ENCODE results near the gene ELN. TPM values are rescaled to one million over a fixed set of nuclear protein-coding genes. Genes with fewer than 3 reads are reported as not detected.

The ELN gene
- total RNA-seq, 1 experiment from 2014 or later = 65.9 TPM

- Histone ChIP-seq H3K4me1 (ENCODE audit: insufficient read depth, low read length, poor library complexity, severe bottlenecking) (no peaks in the 10 kb centered on the region), H3K27ac (ENCODE audit: low read depth, low read length, poor library complexity, severe bottlenecking) (no peak overlapping the region), H3K36me3 (ENCODE audit: insufficient read depth, low read length, poor library complexity, severe bottlenecking) (no peaks in the 10 kb centered on the region), H3K27me3 (replicated peaks; ENCODE audit: insufficient read depth, low read depth, low read length, poor library complexity) (no peaks in the 10 kb centered on the region), H3K4me3 (ENCODE audit: low read depth, low read length, poor library complexity, severe bottlenecking) (no peak overlapping the region), H3K9me3 (ENCODE audit: low read depth, low read length, poor library complexity, severe bottlenecking) (no peaks in the 10 kb centered on the region)
- BruUV-seq (replicated peaks) = no TSS peak
- intact Hi-C loops (cut with micrococcal nuclease; ENCODE audit: unreplicated experiment) = no loop called here
- CTCF ChIA-PET = interaction anchor here (1.1 kb wide), 1 partner anchor 20 kb away, joined by 4 read pairs; no protein-coding TSS in a partner anchor
- POLR2A ChIA-PET (ENCODE audit: low non-redundant PET) = no interaction called here
- no peak for TF ChIP-seq EZH2 (IDR thresholded peaks at IDR 0.05; ENCODE audit: borderline replicate concordance, low read depth, low read length, poor library complexity, severe bottlenecking)
- TF ChIP-seq, protein P1, sequence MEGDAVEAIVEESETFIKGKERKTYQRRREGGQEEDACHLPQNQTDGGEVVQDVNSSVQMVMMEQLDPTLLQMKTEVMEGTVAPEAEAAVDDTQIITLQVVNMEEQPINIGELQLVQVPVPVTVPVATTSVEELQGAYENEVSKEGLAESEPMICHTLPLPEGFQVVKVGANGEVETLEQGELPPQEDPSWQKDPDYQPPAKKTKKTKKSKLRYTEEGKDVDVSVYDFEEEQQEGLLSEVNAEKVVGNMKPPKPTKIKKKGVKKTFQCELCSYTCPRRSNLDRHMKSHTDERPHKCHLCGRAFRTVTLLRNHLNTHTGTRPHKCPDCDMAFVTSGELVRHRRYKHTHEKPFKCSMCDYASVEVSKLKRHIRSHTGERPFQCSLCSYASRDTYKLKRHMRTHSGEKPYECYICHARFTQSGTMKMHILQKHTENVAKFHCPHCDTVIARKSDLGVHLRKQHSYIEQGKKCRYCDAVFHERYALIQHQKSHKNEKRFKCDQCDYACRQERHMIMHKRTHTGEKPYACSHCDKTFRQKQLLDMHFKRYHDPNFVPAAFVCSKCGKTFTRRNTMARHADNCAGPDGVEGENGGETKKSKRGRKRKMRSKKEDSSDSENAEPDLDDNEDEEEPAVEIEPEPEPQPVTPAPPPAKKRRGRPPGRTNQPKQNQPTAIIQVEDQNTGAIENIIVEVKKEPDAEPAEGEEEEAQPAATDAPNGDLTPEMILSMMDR (conservative IDR thresholded peaks at IDR 0.05; ENCODE audit: low read depth, low read length) = no peak
- DNase-seq (ENCODE audit: low spot score) = no peak
Measured at GRCh38 chr7:74006451-74007241, 21.3 kb upstream of the ELN start.

DNA sequence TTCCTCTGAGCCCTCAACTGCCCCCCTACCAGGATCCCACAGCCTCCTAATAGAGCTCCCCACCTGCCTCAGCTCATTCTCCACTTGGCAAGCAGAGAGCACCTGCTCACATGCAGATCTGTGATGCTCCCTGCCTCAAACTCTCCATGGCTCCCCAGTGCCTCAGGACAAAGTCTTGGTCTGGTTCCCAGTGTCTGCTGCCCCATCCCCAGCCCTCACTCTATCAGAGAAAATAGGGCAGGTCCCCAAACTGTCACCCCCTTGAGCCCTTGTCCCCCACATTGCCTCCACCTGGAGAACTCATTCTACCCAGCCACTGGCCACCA lies 20.8 kb upstream of the ELN start:
- ChIA-PET POLR2A (ENCODE audit: low non-redundant PET) (no interaction called here), CTCF (interaction anchor here (1.1 kb wide), 1 partner anchor 20 kb away, joined by 4 read pairs; no protein-coding TSS in a partner anchor)
- H3K4me3 ChIP-seq (ENCODE audit: low read depth, low read length, poor library complexity, severe bottlenecking) = no peak overlapping the region
- H3K4me1 ChIP-seq (ENCODE audit: insufficient read depth, low read length, poor library complexity, severe bottlenecking) = no peaks in the 10 kb centered on the region
- DNase-seq (ENCODE audit: low spot score) = no peak
- H3K27me3 ChIP-seq (replicated peaks; ENCODE audit: insufficient read depth, low read depth, low read length, poor library complexity) = no peaks in the 10 kb centered on the region
- H3K9me3 ChIP-seq (ENCODE audit: low read depth, low read length, poor library complexity, severe bottlenecking) = no peaks in the 10 kb centered on the region
- TF ChIP-seq, protein P1 (conservative IDR thresholded peaks at IDR 0.05; ENCODE audit: low read depth, low read length) = no peak
- TF ChIP-seq EZH2 (IDR thresholded peaks at IDR 0.05; ENCODE audit: borderline replicate concordance, low read depth, low read length, poor library complexity, severe bottlenecking) = no peak
- intact Hi-C loops (cut with micrococcal nuclease; ENCODE audit: unreplicated experiment) = no loop called here
- no peak overlapping the region for H3K27ac ChIP-seq (ENCODE audit: low read depth, low read length, poor library complexity, severe bottlenecking)
- no TSS peak for BruUV-seq (replicated peaks)
- no peaks in the 10 kb centered on the region for H3K36me3 ChIP-seq (ENCODE audit: insufficient read depth, low read length, poor library complexity, severe bottlenecking)

DNA sequence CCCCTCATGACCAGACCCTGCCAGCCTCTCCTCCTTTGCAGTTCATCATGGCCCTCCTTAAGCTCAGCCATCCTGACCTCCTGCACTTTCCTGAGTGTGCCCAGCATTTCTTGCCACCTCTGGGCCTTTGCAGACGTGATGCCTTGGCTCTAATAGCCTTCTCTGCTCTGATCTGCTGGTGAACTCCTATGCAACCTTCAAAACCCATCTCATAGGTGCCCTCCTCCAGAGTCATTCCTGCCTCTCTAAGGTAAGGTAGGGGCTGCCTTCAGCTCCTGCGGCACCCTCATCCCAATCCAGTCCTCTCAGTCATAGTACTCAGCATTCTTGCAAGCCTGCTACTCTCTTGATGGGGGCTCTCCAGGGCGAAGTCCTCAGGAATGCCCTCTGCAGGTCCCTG lies 19.3 kb upstream of the ELN start:
- BruUV-seq (replicated peaks) = no TSS peak
- Histone ChIP-seq H3K27me3 (replicated peaks; ENCODE audit: insufficient read depth, low read depth, low read length, poor library complexity) (no peaks in the 10 kb centered on the region), H3K9me3 (ENCODE audit: low read depth, low read length, poor library complexity, severe bottlenecking) (no peaks in the 10 kb centered on the region), H3K36me3 (ENCODE audit: insufficient read depth, low read length, poor library complexity, severe bottlenecking) (no peaks in the 10 kb centered on the region), H3K27ac (ENCODE audit: low read depth, low read length, poor library complexity, severe bottlenecking) (no peak overlapping the region), H3K4me1 (ENCODE audit: insufficient read depth, low read length, poor library complexity, severe bottlenecking) (no peaks in the 10 kb centered on the region), H3K4me3 (ENCODE audit: low read depth, low read length, poor library complexity, severe bottlenecking) (no peak overlapping the region)
- DNase-seq (ENCODE audit: low spot score) = no peak
- ChIA-PET CTCF (interaction anchor here (0.5 to 1.0 kb wide), 2 partner anchors 11 to 71 kb away, joined by 3 to 5 read pairs; no protein-coding TSS in a partner anchor), POLR2A (ENCODE audit: low non-redundant PET) (no interaction called here)
- intact Hi-C loops (cut with micrococcal nuclease; ENCODE audit: unreplicated experiment) = no loop called here
- TF ChIP-seq EZH2 (IDR thresholded peaks at IDR 0.05; ENCODE audit: borderline replicate concordance, low read depth, low read length, poor library complexity, severe bottlenecking) = no peak
- TF ChIP-seq, protein P1 (conservative IDR thresholded peaks at IDR 0.05; ENCODE audit: low read depth, low read length) = no peak
